ENCODE results near the gene PMM2. TPM values are rescaled to one million over a fixed set of nuclear protein-coding genes. Genes with fewer than 3 reads are reported as not detected.

The PMM2 gene
- total RNA-seq, 1 donor from 2014 or later = 22.2 TPM

- peaks cover 7% of the 10 kb centered on the region for H3K36me3 ChIP-seq
- H3K36me3 Mint-ChIP-seq = peaks cover 37% of the 10 kb centered on the region
- H3K27ac Mint-ChIP-seq = peak overlapping the region; percentile 97
Measured at GRCh38 chr16:8892101-8892575, 94.5 kb downstream of the PMM2 start.

GRCh38 chr16:8893426-8893825 lies 95.8 kb downstream of the PMM2 start:
- Mint-ChIP-seq H3K36me3 (peaks cover 41% of the 10 kb centered on the region), H3K9me3 (no peaks in the 10 kb centered on the region), H3K4me3 (no peak overlapping the region), H3K27ac (peak overlapping the region; percentile 51), H3K4me1 (peaks cover 37% of the 10 kb centered on the region), H3K27me3 (ENCODE audit: insufficient read depth, low read depth) (peaks cover 3% of the 10 kb centered on the region)
- TF ChIP-seq EZH2phosphoT487 (IDR thresholded peaks at IDR 0.05) (no peak), EZH2 (IDR thresholded peaks at IDR 0.05) (no peak), CTCF (IDR thresholded peaks at IDR 0.05) (no peak)
- Histone ChIP-seq H3K9me3 (ENCODE audit: low read depth) (no peaks in the 10 kb centered on the region), H3K27ac (no peak overlapping the region), H3F3A (ENCODE audit: low read depth) (no peaks in the 10 kb centered on the region), H3K36me3 (peaks cover 9% of the 10 kb centered on the region), H3K4me3 (no peak overlapping the region), H3K4me2 (no peak overlapping the region), H4K20me1 (ENCODE audit: low read depth) (peaks cover 21% of the 10 kb centered on the region), H3K9ac (no peak overlapping the region), H3K27me3 (no peaks in the 10 kb centered on the region), H3K79me2 (ENCODE audit: low read depth) (no peaks in the 10 kb centered on the region), H2AFZ (replicated peaks) (no peak overlapping the region), H3K4me1 (no peaks in the 10 kb centered on the region)
- DNase-seq (ENCODE audit: low spot score) = no peak

More at GRCh38 chr16:8892101-8892575, 94.5 kb downstream of the PMM2 start:
- Mint-ChIP-seq H3K9me3 (no peaks in the 10 kb centered on the region), H3K4me1 (peaks cover 37% of the 10 kb centered on the region), H3K4me3 (no peak overlapping the region), H3K27me3 (ENCODE audit: insufficient read depth, low read depth) (peaks cover 4% of the 10 kb centered on the region)
- H3K9me3 ChIP-seq (ENCODE audit: low read depth) = no peaks in the 10 kb centered on the region
- H3K79me2 ChIP-seq (ENCODE audit: low read depth) = no peaks in the 10 kb centered on the region
- no peaks in the 10 kb centered on the region for H3K27me3 ChIP-seq
- no peak for DNase-seq (ENCODE audit: low spot score)
- H2AFZ ChIP-seq (replicated peaks) = no peak overlapping the region
- no peak overlapping the region for H3K4me3 ChIP-seq
- no peak for TF ChIP-seq EZH2phosphoT487 (IDR thresholded peaks at IDR 0.05)
- no peak for TF ChIP-seq EZH2 (IDR thresholded peaks at IDR 0.05)
- TF ChIP-seq CTCF (IDR thresholded peaks at IDR 0.05) = no peak
- no peak overlapping the region for H3K9ac ChIP-seq
- no peaks in the 10 kb centered on the region for H3F3A ChIP-seq (ENCODE audit: low read depth)
- H4K20me1 ChIP-seq (ENCODE audit: low read depth) = peaks cover 24% of the 10 kb centered on the region
- H3K4me1 ChIP-seq = no peaks in the 10 kb centered on the region
- H3K27ac ChIP-seq = peak overlapping the region; percentile 46
- no peak overlapping the region for H3K4me2 ChIP-seq

- Histone ChIP-seq H3K36me3 (peaks cover 9% of the 10 kb centered on the region), H3K4me3 (no peak overlapping the region), H3K9ac (no peak overlapping the region), H3K27me3 (no peaks in the 10 kb centered on the region), H3K4me2 (no peak overlapping the region), H3K27ac (no peak overlapping the region), H3K9me3 (ENCODE audit: low read depth) (no peaks in the 10 kb centered on the region), H3K4me1 (no peaks in the 10 kb centered on the region), H4K20me1 (ENCODE audit: low read depth) (peaks cover 21% of the 10 kb centered on the region), H3K79me2 (ENCODE audit: low read depth) (no peaks in the 10 kb centered on the region), H2AFZ (replicated peaks) (no peak overlapping the region), H3F3A (ENCODE audit: low read depth) (no peaks in the 10 kb centered on the region)
- Mint-ChIP-seq H3K36me3 (peaks cover 44% of the 10 kb centered on the region), H3K27ac (peak overlapping the region; percentile 91), H3K4me3 (no peak overlapping the region), H3K27me3 (ENCODE audit: insufficient read depth, low read depth) (peaks cover 3% of the 10 kb centered on the region), H3K9me3 (no peaks in the 10 kb centered on the region), H3K4me1 (peaks cover 37% of the 10 kb centered on the region)
- DNase-seq (ENCODE audit: low spot score) = no peak
- TF ChIP-seq EZH2 (IDR thresholded peaks at IDR 0.05) (no peak), EZH2phosphoT487 (IDR thresholded peaks at IDR 0.05) (no peak), CTCF (IDR thresholded peaks at IDR 0.05) (no peak)
Measured at GRCh38 chr16:8893976-8894690, 96.5 kb downstream of the PMM2 start.

Data from neural progenitor cell (in vitro differentiated cells).